Osteocyte (in vitro differentiated cells): ENCODE data around the gene PLOD2. TPM values are rescaled to one million over a fixed set of nuclear protein-coding genes. Genes with fewer than 3 reads are reported as not detected.

Experiments used
- DNase-seq: peaks from one replicate; pipeline ENCODE4 v3.0.0; 2021; ENCODE audit warnings: mixed read lengths; ENCODE audit not compliant: unreplicated experiment; ENCODE audit errors: extremely low spot score
- H3K27ac Mint-ChIP-seq: one replicate; pipeline ENCODE4 v1.8.0; 2021; ENCODE audit warnings: mild to moderate bottlenecking, mixed read lengths; ENCODE audit not compliant: unreplicated experiment
- H3K27me3 Mint-ChIP-seq: one replicate; pipeline ENCODE4 v1.8.0; 2021; ENCODE audit warnings: mixed read lengths; ENCODE audit not compliant: unreplicated experiment
- H3K36me3 Mint-ChIP-seq: one replicate; pipeline ENCODE4 v1.8.0; 2021; ENCODE audit warnings: mixed read lengths; ENCODE audit not compliant: unreplicated experiment
- H3K4me1 Mint-ChIP-seq: one replicate; pipeline ENCODE4 v1.8.0; 2021; ENCODE audit warnings: mixed read lengths; ENCODE audit not compliant: unreplicated experiment
- H3K4me3 Mint-ChIP-seq: one replicate; pipeline ENCODE4 v1.8.0; 2021; ENCODE audit warnings: mild to moderate bottlenecking, moderate library complexity, mixed read lengths; ENCODE audit not compliant: unreplicated experiment
- H3K9me3 Mint-ChIP-seq: one replicate; pipeline ENCODE4 v1.8.0; 2021; ENCODE audit warnings: mixed read lengths; ENCODE audit not compliant: unreplicated experiment
- total RNA-seq: library from RNA; stranded (reverse); gene quantifications from 2 replicates; pipeline ENCODE4 v1.2.1, GENCODE V29; 2021
- TF ChIP-seq, protein P1 (sequence below): fragments of 200-600 bp; sonication (generic); IDR thresholded peaks from 2 replicates; pipeline ENCODE4 v1.5.0; 2021; ENCODE audit warnings: antibody characterized with exemption, mild to moderate bottlenecking, moderate library complexity

Gene PLOD2
- total RNA-seq, 1 donor from 2014 or later = 96.1 TPM

DNA sequence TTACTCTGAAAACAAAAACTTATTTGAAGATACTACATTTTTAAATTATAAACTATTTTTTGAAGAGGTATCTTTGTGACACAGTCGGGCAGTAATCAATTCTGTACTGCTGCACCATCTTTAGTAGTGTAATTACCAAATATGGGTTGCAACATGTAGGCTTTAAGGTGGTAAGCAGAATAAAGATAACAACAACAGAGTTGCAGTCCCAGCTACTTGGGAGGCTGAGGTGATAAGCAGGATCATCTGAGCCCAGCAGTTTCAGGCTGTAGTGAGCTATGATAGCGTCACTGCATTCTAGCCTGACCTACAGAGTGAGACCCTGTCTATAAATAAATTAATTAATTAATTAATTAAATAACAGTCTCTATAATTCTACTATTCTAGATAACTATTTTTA lies 6.0 kb downstream of the PLOD2 start:
- no peak for DNase-seq
- Mint-ChIP-seq H3K9me3 (no peaks in the 10 kb centered on the region), H3K4me3 (no peak overlapping the region), H3K27me3 (no peaks in the 10 kb centered on the region), H3K27ac (no peak overlapping the region), H3K4me1 (peaks cover 83% of the 10 kb centered on the region), H3K36me3 (peaks cover 7% of the 10 kb centered on the region)
- TF ChIP-seq, protein P1, sequence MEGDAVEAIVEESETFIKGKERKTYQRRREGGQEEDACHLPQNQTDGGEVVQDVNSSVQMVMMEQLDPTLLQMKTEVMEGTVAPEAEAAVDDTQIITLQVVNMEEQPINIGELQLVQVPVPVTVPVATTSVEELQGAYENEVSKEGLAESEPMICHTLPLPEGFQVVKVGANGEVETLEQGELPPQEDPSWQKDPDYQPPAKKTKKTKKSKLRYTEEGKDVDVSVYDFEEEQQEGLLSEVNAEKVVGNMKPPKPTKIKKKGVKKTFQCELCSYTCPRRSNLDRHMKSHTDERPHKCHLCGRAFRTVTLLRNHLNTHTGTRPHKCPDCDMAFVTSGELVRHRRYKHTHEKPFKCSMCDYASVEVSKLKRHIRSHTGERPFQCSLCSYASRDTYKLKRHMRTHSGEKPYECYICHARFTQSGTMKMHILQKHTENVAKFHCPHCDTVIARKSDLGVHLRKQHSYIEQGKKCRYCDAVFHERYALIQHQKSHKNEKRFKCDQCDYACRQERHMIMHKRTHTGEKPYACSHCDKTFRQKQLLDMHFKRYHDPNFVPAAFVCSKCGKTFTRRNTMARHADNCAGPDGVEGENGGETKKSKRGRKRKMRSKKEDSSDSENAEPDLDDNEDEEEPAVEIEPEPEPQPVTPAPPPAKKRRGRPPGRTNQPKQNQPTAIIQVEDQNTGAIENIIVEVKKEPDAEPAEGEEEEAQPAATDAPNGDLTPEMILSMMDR = no peak

DNA sequence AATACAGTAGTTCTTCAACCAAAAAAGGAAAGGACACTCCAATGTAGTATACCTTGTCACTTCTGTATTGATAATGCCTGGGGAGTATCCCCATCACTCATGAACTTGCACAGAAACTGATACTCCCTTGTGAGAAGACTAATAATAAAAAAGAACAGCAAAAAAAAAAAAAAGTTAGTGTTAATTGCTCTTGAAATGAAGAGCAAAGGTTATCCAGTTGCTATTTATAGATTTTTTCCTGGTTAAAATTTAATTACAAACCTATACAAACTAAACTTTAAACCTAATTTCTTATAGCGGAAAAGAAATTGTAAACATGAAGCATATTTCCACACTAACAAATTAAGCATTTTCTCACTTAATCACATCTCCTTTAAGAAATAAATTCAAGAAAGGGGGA lies 6.7 kb downstream of the PLOD2 start:
- H3K9me3 Mint-ChIP-seq = no peaks in the 10 kb centered on the region
- peaks cover 7% of the 10 kb centered on the region for H3K36me3 Mint-ChIP-seq
- TF ChIP-seq, protein P1 = no peak
- no peak for DNase-seq
- H3K27ac Mint-ChIP-seq = no peak overlapping the region
- peaks cover 85% of the 10 kb centered on the region for H3K4me1 Mint-ChIP-seq
- no peak overlapping the region for H3K4me3 Mint-ChIP-seq
- no peaks in the 10 kb centered on the region for H3K27me3 Mint-ChIP-seq

DNA sequence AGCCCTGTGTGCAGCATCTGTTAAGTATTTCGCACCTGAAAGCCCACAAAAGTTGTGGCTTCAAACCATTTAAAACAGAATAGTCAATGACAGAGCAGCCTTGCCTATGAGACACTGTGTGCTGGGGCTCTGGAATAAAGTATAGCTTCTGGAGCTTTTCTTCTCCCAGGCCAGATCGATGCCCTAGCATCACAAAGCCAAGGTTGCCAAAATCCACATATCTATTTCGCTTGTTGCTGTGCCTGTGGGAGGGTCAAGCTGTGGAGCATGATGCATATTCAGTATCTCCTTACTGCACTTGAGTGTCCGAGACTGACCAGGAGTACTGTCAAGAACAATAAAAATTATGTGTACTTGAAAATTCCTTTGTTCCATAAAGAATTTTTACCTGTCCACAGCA lies 7.6 kb downstream of the PLOD2 start:
- Mint-ChIP-seq H3K4me1 (peaks cover 83% of the 10 kb centered on the region), H3K36me3 (peaks cover 7% of the 10 kb centered on the region), H3K4me3 (peak overlapping the region; percentile 64), H3K9me3 (no peaks in the 10 kb centered on the region), H3K27me3 (no peaks in the 10 kb centered on the region), H3K27ac (peak overlapping the region; percentile 98)
- TF ChIP-seq, protein P1 = no peak
- no peak for DNase-seq

DNA sequence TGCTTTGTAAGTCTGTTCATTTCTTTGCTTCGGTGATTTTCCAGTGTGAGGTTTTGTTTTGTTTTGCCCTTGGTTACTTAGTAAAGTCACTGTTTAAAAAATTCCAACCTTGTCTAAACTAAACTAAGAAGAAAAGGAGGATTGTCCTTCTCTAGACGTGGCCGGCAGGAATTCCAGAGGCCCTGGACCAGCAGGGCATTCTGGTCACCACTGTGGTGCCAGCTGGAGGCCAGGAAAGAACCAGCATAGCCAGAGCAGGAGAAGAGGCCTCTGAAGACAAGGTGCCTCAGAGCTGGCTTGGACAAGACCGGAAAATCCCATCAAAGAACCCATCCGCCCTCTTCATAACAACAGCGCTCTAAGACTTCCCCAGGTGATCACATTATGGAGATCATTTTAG lies 8.2 kb downstream of the PLOD2 start:
- Mint-ChIP-seq H3K4me1 (peaks cover 84% of the 10 kb centered on the region), H3K27ac (peak overlapping the region; percentile 98), H3K9me3 (no peaks in the 10 kb centered on the region), H3K36me3 (peaks cover 7% of the 10 kb centered on the region), H3K4me3 (peak overlapping the region; percentile 64), H3K27me3 (no peaks in the 10 kb centered on the region)
- DNase-seq = no peak
- TF ChIP-seq, protein P1 = no peak

DNA sequence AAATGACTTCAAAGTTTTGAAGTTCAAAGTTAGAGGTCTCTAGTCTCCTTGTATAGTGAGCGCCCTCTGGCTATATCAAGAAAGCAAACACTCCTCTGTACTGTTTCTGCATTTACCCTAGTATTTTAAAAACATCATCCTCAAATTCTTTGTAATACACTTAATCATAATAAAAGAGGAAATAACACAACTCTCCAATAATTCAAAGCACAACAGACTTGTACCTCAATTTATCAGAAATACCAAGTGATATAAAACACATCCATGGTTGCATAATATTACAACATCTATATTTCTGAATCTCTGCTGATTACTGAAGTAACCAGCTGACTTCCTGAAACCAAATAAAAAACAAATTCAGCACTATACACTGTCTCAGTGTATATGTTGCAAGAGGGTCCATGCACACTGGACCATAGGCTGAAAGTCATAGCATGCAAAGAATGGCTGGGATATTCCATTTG lies 12.5 kb downstream of the PLOD2 start:
- no peak for DNase-seq
- H3K27me3 Mint-ChIP-seq = no peaks in the 10 kb centered on the region
- H3K4me3 Mint-ChIP-seq = no peak overlapping the region
- TF ChIP-seq, protein P1 = peak; percentile 53
- H3K27ac Mint-ChIP-seq = peak overlapping the region; percentile 53
- peaks cover 14% of the 10 kb centered on the region for H3K36me3 Mint-ChIP-seq
- H3K4me1 Mint-ChIP-seq = peaks cover 64% of the 10 kb centered on the region
- H3K9me3 Mint-ChIP-seq = no peaks in the 10 kb centered on the region
